Mesendoderm (in vitro differentiated cells): ENCODE measurements around the gene ATP8A2.
A peak's percentile ranks its signal among the peaks of the same experiment; 100 is the strongest.

ENCODE experiments used
- DNase-seq: peaks from one replicate; pipeline ENCODE4 v3.0.0; 2013
- H2AK5ac ChIP-seq: 2 replicates; pipeline ENCODE4 v1.6.1; 2013; ENCODE audit warnings: low read length, inconsistent platforms
- H2BK120ac ChIP-seq: 2 replicates; pipeline ENCODE4 v1.6.1; 2013; ENCODE audit warnings: low read depth, mild to moderate bottlenecking, low read length, moderate library complexity, mixed read lengths
- H2BK15ac ChIP-seq: replicated peaks from 2 replicates; pipeline ENCODE4 v1.6.1; 2013; ENCODE audit warnings: low read depth, mild to moderate bottlenecking, moderate library complexity
- H2BK5ac ChIP-seq: 2 replicates; pipeline ENCODE4 v1.6.1; 2013; ENCODE audit warnings: low read length, inconsistent platforms
- H3K18ac ChIP-seq: 2 replicates; pipeline ENCODE4 v1.6.1; 2013; ENCODE audit warnings: mild to moderate bottlenecking, low read length, mixed read lengths
- H3K23ac ChIP-seq: one replicate; pipeline ENCODE4 v1.6.1; 2013; ENCODE audit warnings: low read length
- H3K27ac ChIP-seq: 2 replicates; pipeline ENCODE4 v1.5.1; 2013; ENCODE audit warnings: low read depth, mild to moderate bottlenecking, inconsistent platforms, low read length, moderate library complexity
- H3K27me3 ChIP-seq: 2 replicates; pipeline ENCODE4 v1.6.1; 2013; ENCODE audit warnings: low read length, control low read depth, mild to moderate bottlenecking, inconsistent platforms; ENCODE audit not compliant: insufficient read depth, poor library complexity
- H3K36me3 ChIP-seq: 2 replicates; pipeline ENCODE4 v1.6.1; 2013; ENCODE audit warnings: low read length, inconsistent platforms; ENCODE audit not compliant: control insufficient read depth, insufficient read depth
- H3K4ac ChIP-seq: one replicate; pipeline ENCODE4 v1.6.1; 2013; ENCODE audit warnings: low read depth, mild to moderate bottlenecking, low read length, moderate library complexity
- H3K4me1 ChIP-seq: 2 replicates; pipeline ENCODE4 v1.6.1; 2013; ENCODE audit warnings: low read depth, low read length, inconsistent platforms; ENCODE audit not compliant: control insufficient read depth
- H3K4me2 ChIP-seq: 2 replicates; pipeline ENCODE4 v1.6.1; 2013; ENCODE audit warnings: low read length
- H3K4me3 ChIP-seq: 2 replicates; pipeline ENCODE4 v1.5.1; 2013; ENCODE audit warnings: mild to moderate bottlenecking, low read length
- H3K56ac ChIP-seq: one replicate; pipeline ENCODE4 v1.6.1; 2013; ENCODE audit warnings: low read length
- H3K79me1 ChIP-seq: 2 replicates; pipeline ENCODE4 v1.6.1; 2013; ENCODE audit warnings: low read length, inconsistent platforms
- H3K79me2 ChIP-seq: 2 replicates; pipeline ENCODE4 v1.6.1; 2013; ENCODE audit warnings: mild to moderate bottlenecking, low read length; ENCODE audit not compliant: control insufficient read depth, insufficient read depth
- H3K9ac ChIP-seq: 2 replicates; pipeline ENCODE4 v1.6.1; 2013; ENCODE audit warnings: low read length, inconsistent platforms
- H4K5ac ChIP-seq: one replicate; pipeline ENCODE4 v1.6.1; 2013; ENCODE audit warnings: low read length
- H4K8ac ChIP-seq: one replicate; pipeline ENCODE4 v1.6.1; 2013; ENCODE audit warnings: low read depth, mild to moderate bottlenecking, control low read depth, low read length, moderate library complexity
- WGBS: extraction: QIAGEN DNeasy Blood & Tissue Kit; methylation state at CpG from one replicate; pipeline ENCODE4 v1.1.7; 2013; ENCODE audit warnings: low lambda C conversion rate, missing lambda C conversion rate; ENCODE audit not compliant: insufficient coverage; ENCODE audit errors: extremely low coverage; 5-methylcytosine and 5-hydroxymethylcytosine counted together

Gene ATP8A2

DNA sequence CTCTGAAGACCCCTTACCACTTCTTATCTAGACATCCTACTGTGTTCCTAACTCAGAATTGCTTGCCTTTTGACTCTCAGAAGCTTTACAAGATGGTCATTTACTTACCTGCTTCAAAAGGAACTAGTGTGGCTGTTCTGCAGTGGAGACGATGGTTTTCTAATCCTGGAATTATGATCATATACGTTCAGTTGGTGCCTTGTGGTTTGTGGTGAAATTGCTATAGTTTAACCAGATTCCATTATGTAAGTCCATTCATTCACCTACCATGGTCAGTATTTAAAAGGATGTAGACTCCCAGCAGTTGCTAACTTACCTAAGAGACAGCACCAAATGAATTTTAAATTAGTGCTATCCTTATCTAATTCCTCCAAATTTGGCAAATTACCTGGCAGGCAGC, 469.2 kb downstream of the ATP8A2 start:
- Histone ChIP-seq H3K79me1 (no peaks in the 10 kb centered on the region), H3K36me3 (no peaks in the 10 kb centered on the region), H3K9ac (no peak overlapping the region), H3K4ac (no peak overlapping the region), H4K8ac (no peak overlapping the region), H4K5ac (no peak overlapping the region), H2BK120ac (no peak overlapping the region), H3K18ac (no peak overlapping the region), H3K27ac (no peak overlapping the region), H3K27me3 (no peaks in the 10 kb centered on the region), H3K79me2 (no peaks in the 10 kb centered on the region), H3K56ac (no peak overlapping the region), H3K4me3 (no peak overlapping the region), H2BK15ac (no peak overlapping the region), H2BK5ac (no peak overlapping the region), H3K23ac (no peak overlapping the region), H3K4me1 (no peaks in the 10 kb centered on the region), H3K4me2 (no peak overlapping the region), H2AK5ac (no peak overlapping the region)
- no CpG with 5 or more reads among the region's 2 CpGs for WGBS
- peak; percentile 15 for DNase-seq

DNA sequence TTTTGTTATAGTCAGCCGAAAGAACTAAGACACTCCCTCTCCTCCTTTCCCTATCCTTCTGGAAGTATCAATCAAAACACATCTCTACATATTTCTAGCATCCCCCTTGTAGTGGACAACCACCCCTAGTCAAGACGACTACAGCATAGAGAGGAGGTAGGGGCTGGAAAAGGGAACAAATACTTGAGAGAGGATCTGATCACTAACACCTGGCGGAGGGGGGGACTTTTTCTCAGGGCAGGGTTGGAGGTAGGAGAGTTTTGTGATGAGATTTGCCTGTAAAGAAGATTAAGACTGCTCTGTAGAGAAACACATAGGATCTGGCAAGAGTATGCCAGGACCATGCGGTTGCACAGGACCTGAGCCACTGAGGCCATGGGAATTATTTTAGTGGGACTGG, 471.9 kb downstream of the ATP8A2 start:
- no peak overlapping the region for H4K5ac ChIP-seq
- H3K27ac ChIP-seq: no peak overlapping the region
- H4K8ac ChIP-seq: no peak overlapping the region
- no peak overlapping the region for H3K23ac ChIP-seq
- no peak overlapping the region for H2BK15ac ChIP-seq
- H3K4me1 ChIP-seq: no peaks in the 10 kb centered on the region
- H2BK120ac ChIP-seq: no peak overlapping the region
- H3K27me3 ChIP-seq: no peaks in the 10 kb centered on the region
- no peaks in the 10 kb centered on the region for H3K79me2 ChIP-seq
- H3K79me1 ChIP-seq: no peaks in the 10 kb centered on the region
- H2BK5ac ChIP-seq: no peak overlapping the region
- no peak overlapping the region for H3K9ac ChIP-seq
- H2AK5ac ChIP-seq: no peak overlapping the region
- no peak overlapping the region for H3K4ac ChIP-seq
- H3K18ac ChIP-seq: no peak overlapping the region
- no peak overlapping the region for H3K56ac ChIP-seq
- DNase-seq: no peak
- no peak overlapping the region for H3K4me3 ChIP-seq
- WGBS: no CpG with 5 or more reads among the region's 4 CpGs
- H3K36me3 ChIP-seq: no peaks in the 10 kb centered on the region
- H3K4me2 ChIP-seq: no peak overlapping the region

DNA sequence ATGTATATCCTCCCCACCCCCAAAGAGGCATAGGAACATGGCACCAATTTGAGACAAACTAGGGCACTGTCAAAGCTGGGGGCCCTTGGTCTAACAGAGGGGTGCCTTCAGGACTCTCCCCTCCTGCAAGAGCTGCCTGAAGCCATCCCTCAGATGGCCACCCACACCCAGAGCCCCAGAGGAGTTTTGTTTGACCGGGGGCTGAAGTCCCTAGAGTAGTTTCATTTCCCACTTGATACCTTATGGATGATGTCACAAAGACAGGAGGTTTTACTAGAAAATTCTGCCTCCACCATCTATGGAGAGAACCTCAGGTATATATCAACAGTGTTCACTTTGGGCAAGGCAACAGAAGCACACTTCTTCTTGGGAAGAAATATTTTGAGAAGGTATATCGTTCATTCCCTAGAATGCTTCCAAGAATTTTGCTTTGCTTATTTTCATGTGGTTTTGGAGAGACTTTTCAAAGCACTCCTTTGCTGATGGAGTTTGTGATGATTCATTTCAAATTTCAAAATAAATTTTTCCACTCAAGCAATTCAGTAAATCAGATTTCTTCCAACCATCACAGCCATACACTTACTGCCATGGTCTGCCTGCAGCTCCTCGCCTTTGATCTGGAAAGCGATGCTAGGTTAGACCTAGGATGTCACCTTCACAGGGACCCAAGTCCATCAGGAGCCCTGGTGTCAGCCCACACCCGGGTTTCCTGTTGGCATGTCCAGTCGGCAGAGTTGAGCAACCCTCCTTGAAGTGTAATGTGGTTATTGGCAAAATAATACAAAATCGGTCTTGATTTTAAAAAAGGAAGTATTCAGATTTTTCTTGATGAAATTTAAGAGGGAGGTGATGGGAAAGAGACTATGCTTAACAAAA, 473.0 kb downstream of the ATP8A2 start:
- Histone ChIP-seq H2BK120ac (no peak overlapping the region), H3K4me1 (no peaks in the 10 kb centered on the region), H3K9ac (no peak overlapping the region), H3K27ac (no peak overlapping the region), H3K23ac (no peak overlapping the region), H3K79me2 (no peaks in the 10 kb centered on the region), H3K4me2 (no peak overlapping the region), H3K56ac (no peak overlapping the region), H4K8ac (no peak overlapping the region), H3K4ac (no peak overlapping the region), H2BK15ac (no peak overlapping the region), H2AK5ac (no peak overlapping the region), H4K5ac (no peak overlapping the region), H3K36me3 (no peaks in the 10 kb centered on the region), H3K18ac (no peak overlapping the region), H3K4me3 (no peak overlapping the region), H3K27me3 (no peaks in the 10 kb centered on the region), H3K79me1 (no peaks in the 10 kb centered on the region), H2BK5ac (no peak overlapping the region)
- no CpG with 5 or more reads among the region's 7 CpGs for WGBS
- DNase-seq: no peak

DNA sequence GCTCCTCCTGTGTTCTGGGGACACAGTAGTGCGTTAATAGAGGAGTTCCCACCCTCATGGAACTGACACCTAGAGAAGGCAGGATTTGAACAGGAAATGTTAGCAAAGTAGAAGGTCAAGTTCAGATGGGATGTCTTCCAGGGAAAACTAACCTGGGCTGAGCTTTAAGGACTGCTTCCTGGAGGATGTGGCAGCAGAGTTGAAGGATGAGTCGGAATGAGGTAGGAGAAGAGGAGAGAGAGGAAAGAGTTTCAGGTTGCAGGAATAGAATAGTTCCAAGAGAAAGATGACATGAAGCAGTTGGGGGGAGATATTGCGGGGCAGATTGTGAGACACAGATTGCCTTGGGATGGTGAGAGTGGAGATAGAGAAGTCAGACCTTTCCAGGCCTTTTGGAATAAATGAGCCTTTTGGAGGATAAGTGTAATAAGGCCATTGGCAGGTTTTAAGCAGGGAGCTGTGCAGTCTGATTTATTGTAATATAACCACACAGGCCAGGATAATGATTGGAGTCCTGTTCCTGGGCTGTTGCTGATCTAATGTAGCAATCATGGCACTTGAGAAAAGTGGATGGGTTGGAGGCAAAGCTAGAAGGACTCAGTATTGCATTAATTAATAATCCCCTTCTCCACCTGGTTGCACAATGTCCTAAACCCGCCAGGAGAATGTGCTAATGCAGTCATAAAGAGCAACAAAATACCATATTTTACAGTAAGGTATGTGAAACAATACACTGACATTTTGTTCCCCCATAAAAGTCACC, 474.6 kb downstream of the ATP8A2 start:
- H4K5ac ChIP-seq: no peak overlapping the region
- H3K9ac ChIP-seq: no peak overlapping the region
- H3K23ac ChIP-seq: no peak overlapping the region
- H3K18ac ChIP-seq: no peak overlapping the region
- H3K56ac ChIP-seq: no peak overlapping the region
- no peak overlapping the region for H2AK5ac ChIP-seq
- H3K36me3 ChIP-seq: no peaks in the 10 kb centered on the region
- H2BK5ac ChIP-seq: no peak overlapping the region
- no peak overlapping the region for H3K4me3 ChIP-seq
- no peaks in the 10 kb centered on the region for H3K79me2 ChIP-seq
- H3K4ac ChIP-seq: no peak overlapping the region
- no peak for DNase-seq
- no peak overlapping the region for H2BK120ac ChIP-seq
- no peak overlapping the region for H2BK15ac ChIP-seq
- H3K4me2 ChIP-seq: no peak overlapping the region
- no peak overlapping the region for H3K27ac ChIP-seq
- WGBS: no CpG with 5 or more reads among the region's 4 CpGs
- H3K27me3 ChIP-seq: no peaks in the 10 kb centered on the region
- no peak overlapping the region for H4K8ac ChIP-seq
- no peaks in the 10 kb centered on the region for H3K4me1 ChIP-seq
- no peaks in the 10 kb centered on the region for H3K79me1 ChIP-seq

DNA sequence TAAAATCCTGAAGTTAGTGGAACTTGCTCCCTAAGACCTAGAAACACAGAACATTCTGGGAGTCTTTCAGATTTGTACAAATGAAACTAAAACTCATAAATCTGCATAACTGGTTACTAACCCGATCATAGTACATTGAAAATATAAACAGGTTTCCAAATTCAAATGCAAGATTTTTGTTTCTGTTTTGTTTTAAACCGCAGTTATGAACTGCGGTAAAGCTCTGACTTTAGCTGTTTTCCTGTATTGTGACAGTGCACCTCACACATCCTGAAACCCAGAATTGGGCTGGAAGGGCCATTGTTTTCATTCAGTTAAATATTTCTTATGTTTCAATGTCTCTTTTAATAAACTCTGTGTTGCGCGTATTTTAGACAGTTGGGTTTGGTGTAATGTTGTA, 475.4 kb downstream of the ATP8A2 start:
- Histone ChIP-seq H3K4me2 (no peak overlapping the region), H2BK120ac (no peak overlapping the region), H3K79me2 (no peaks in the 10 kb centered on the region)

More for the DNA sequence above, 475.4 kb downstream of the ATP8A2 start:
- no CpG with 5 or more reads among the region's 5 CpGs for WGBS
- H3K27ac ChIP-seq: no peak overlapping the region
- no peaks in the 10 kb centered on the region for H3K4me1 ChIP-seq
- no peak overlapping the region for H3K18ac ChIP-seq
- no peak overlapping the region for H2BK15ac ChIP-seq
- H3K9ac ChIP-seq: no peak overlapping the region
- no peaks in the 10 kb centered on the region for H3K27me3 ChIP-seq
- no peak overlapping the region for H3K4ac ChIP-seq
- no peak overlapping the region for H4K5ac ChIP-seq
- H3K36me3 ChIP-seq: no peaks in the 10 kb centered on the region
- H2BK5ac ChIP-seq: no peak overlapping the region
- H3K56ac ChIP-seq: no peak overlapping the region
- DNase-seq: no peak
- no peak overlapping the region for H3K4me3 ChIP-seq
- H3K79me1 ChIP-seq: no peaks in the 10 kb centered on the region
- no peak overlapping the region for H3K23ac ChIP-seq
- H4K8ac ChIP-seq: no peak overlapping the region
- H2AK5ac ChIP-seq: no peak overlapping the region
